ENCODE results near the gene TBC1D25. TPM values are rescaled to one million over a fixed set of nuclear protein-coding genes. Genes with fewer than 3 reads are reported as not detected.

Gene TBC1D25
- total RNA-seq, 4 donors from 2014 or later: 9.9 to 15.9 (median 12.2) TPM

DNA sequence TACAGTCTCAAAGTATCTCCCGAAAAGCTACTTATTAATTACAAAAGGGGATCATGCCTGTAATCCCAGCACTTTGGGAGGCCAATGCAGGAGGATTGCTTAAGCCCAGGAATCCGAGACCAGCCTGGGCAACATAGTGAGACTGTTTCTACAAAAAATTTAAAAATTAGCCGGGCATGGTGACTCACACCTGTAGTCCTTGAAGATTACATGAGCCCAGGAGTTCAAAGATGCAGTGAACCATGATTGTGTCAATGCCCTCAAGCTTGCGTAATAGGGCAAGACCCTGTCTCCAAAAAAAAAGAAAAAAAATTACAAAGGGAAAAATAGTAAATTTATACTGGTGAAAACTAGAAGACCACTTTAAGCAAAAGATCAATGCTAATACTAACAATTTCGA lies 34.0 kb upstream of the TBC1D25 start:
- TF ChIP-seq EP300 (IDR thresholded peaks at IDR 0.05) (no peak), POLR2A (IDR thresholded peaks at IDR 0.05) (no peak)
- TF ChIP-seq, protein P1, sequence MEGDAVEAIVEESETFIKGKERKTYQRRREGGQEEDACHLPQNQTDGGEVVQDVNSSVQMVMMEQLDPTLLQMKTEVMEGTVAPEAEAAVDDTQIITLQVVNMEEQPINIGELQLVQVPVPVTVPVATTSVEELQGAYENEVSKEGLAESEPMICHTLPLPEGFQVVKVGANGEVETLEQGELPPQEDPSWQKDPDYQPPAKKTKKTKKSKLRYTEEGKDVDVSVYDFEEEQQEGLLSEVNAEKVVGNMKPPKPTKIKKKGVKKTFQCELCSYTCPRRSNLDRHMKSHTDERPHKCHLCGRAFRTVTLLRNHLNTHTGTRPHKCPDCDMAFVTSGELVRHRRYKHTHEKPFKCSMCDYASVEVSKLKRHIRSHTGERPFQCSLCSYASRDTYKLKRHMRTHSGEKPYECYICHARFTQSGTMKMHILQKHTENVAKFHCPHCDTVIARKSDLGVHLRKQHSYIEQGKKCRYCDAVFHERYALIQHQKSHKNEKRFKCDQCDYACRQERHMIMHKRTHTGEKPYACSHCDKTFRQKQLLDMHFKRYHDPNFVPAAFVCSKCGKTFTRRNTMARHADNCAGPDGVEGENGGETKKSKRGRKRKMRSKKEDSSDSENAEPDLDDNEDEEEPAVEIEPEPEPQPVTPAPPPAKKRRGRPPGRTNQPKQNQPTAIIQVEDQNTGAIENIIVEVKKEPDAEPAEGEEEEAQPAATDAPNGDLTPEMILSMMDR (IDR thresholded peaks at IDR 0.05): no peak
- no peak for DNase-seq (ENCODE audit: low spot score in 2 of 2)
- H3K36me3 ChIP-seq: no peaks in the 10 kb centered on the region

GRCh38 chrX:48507246-48507645 lies 32.3 kb upstream of the TBC1D25 start:
- H3K36me3 ChIP-seq: peaks cover 0 to 3% (median 0%) of the 10 kb centered on the region in 3 donors
- H3K9me3 ChIP-seq: no peaks in the 10 kb centered on the region
- no peak overlapping the region for H3K27ac ChIP-seq
- H3K4me1 ChIP-seq: peaks cover 0 to 12% (median 0%) of the 10 kb centered on the region in 4 donors
- no peaks in the 10 kb centered on the region for H3K27me3 ChIP-seq
- DNase-seq (ENCODE audit: low spot score in 2 of 2): no peak
- no peak for TF ChIP-seq POLR2A (IDR thresholded peaks at IDR 0.05)
- TF ChIP-seq, protein P1 (IDR thresholded peaks at IDR 0.05): no peak
- no peak for TF ChIP-seq EP300 (IDR thresholded peaks at IDR 0.05)
- 70 to 88% methylated on average over 5 of the region's 5 CpGs for WGBS, 2 donors
- H3K4me3 ChIP-seq: no peak overlapping the region

More for the DNA sequence above, 34.0 kb upstream of the TBC1D25 start:
- WGBS, 2 donors: 84 to 96% methylated on average over 5 of the region's 5 CpGs
- Histone ChIP-seq H3K4me1 (peaks cover 0 to 12% (median 0%) of the 10 kb centered on the region in 4 donors), H3K27me3 (no peaks in the 10 kb centered on the region), H3K27ac (no peak overlapping the region), H3K4me3 (no peak overlapping the region), H3K9me3 (no peaks in the 10 kb centered on the region)

DNA sequence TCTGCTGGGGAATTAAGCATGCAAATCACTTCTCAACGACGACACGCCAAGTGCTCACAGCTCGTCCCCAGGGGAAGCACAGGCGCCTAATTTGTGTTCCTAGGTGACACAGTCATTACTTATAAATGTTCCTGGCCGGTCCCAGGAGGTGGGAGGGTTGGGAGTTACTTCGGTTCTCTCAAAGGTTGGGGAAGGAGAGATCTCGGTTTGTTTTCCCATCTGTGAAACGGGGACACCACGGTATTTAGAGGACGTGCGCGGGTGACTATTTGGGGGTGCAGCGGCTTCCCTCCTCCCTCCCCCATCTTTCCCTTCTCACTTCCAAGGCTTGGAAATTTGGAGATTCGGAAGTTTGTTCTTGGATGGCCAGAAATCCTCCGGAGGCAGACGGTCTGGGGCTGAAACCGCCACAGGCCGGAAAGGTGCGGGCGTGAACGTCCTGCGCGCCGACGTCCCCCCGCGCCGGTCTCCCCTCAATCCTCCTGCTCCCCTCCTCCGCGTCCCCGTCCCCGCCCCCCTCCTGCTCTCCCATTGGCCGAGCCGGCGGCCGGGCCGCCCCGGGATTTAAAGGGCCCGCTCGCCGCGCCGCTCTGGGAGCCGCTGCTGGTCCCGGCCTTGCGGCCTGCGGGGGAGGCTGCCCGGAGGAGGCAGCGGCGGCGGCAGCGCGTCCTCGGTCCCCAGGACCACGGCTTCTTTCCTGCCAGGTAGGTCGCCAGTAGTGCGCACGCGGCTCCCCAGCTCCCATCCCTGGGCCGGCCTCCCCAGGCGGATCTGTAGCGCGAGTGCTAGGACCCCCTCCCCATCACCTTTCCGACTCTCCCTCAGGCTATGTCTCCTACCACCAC lies 30.9 kb upstream of the TBC1D25 start, which contains the start of gene PORCN:
TSS of gene PORCN (plus strand) at position 593 of the 845 bp plus-strand sequence. CDS start 829 bp downstream, outside the sequence.
- Histone ChIP-seq H3K27ac (peak within 1 kb of the TSS; percentile 61 to 82 (median 70)), H3K4me1 (peaks cover 0 to 12% (median 0%) of the 10 kb centered on the region in 4 donors), H3K27me3 (no peaks in the 10 kb centered on the region), H3K36me3 (peaks cover 0 to 6% (median 0%) of the 10 kb centered on the region in 3 donors), H3K9me3 (no peaks in the 10 kb centered on the region), H3K4me3 (peak within 1 kb of the TSS; percentile 60 to 83 (median 64))
- 0 to 47% methylated on average over 7 to 54 of the region's 65 CpGs for WGBS, 2 donors
- DNase-seq (ENCODE audit: low spot score in 2 of 2): peak; percentile 60 to 70
- TF ChIP-seq EP300 (IDR thresholded peaks at IDR 0.05) (no peak), POLR2A (IDR thresholded peaks at IDR 0.05) (peak in 1 of 2 donors; percentile 46)
- TF ChIP-seq, protein P1 (IDR thresholded peaks at IDR 0.05): no peak

GRCh38 chrX:48509245-48509590 lies 30.3 kb upstream of the TBC1D25 start:
- Histone ChIP-seq H3K27me3 (no peaks in the 10 kb centered on the region), H3K4me1 (peaks cover 0 to 12% (median 0%) of the 10 kb centered on the region in 4 donors), H3K36me3 (peaks cover 0 to 8% (median 0%) of the 10 kb centered on the region in 3 donors), H3K4me3 (peak overlapping the region; percentile 60 to 83 (median 64)), H3K9me3 (no peaks in the 10 kb centered on the region), H3K27ac (peak overlapping the region; percentile 61 to 82 (median 70))
- WGBS, 2 donors: 2 to 47% methylated on average over 13 to 16 of the region's 16 CpGs
- TF ChIP-seq EP300 (IDR thresholded peaks at IDR 0.05): no peak
- no peak for TF ChIP-seq POLR2A (IDR thresholded peaks at IDR 0.05)
- no peak for DNase-seq (ENCODE audit: low spot score in 2 of 2)

- peaks cover 0 to 12% (median 0%) of the 10 kb centered on the region in 3 donors for H3K36me3 ChIP-seq
- no peaks in the 10 kb centered on the region for H3K9me3 ChIP-seq
- no peak for DNase-seq (ENCODE audit: low spot score in 2 of 2)
- H3K27me3 ChIP-seq: no peaks in the 10 kb centered on the region
- peak overlapping the region in 3 of 4 donors; percentile 62 to 83 (median 67) for H3K4me3 ChIP-seq
- peaks cover 0 to 12% (median 0%) of the 10 kb centered on the region in 4 donors for H3K4me1 ChIP-seq
- TF ChIP-seq EP300 (IDR thresholded peaks at IDR 0.05) (no peak), POLR2A (IDR thresholded peaks at IDR 0.05) (no peak)
- TF ChIP-seq, protein P1 (IDR thresholded peaks at IDR 0.05): no peak
- WGBS, 2 donors: 32 to 78% methylated on average over 6 of the region's 11 CpGs
- H3K27ac ChIP-seq: peak overlapping the region in 1 of 4 donors; percentile 82
These were observed 29.9 kb upstream of the TBC1D25 start for GRCh38 chrX:48509619-48510018.
